ENCODE results near the gene BEND6.
A peak's percentile ranks its signal among the peaks of the same experiment; 100 is the strongest.

Gene BEND6

DNA sequence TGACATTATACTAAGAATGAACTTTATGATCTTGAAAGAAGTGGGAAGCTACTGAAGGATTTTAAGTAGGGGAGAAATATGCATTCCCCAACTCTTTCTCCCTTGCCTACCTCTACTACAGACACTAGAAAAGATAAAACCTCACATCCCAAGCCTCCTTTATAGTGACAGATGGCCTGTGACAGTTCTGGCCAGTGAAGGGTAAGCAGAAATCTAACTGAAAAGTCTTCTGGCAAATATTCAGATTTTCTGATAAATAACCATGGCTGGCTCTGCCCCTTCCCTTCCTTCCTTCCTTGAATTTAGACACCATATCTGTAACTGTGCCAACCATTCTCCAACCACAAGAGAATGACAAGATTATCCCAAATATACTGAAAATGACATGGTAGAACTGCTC is 10.2 kb upstream of the BEND6 start:
- no peak for DNase-seq

DNA sequence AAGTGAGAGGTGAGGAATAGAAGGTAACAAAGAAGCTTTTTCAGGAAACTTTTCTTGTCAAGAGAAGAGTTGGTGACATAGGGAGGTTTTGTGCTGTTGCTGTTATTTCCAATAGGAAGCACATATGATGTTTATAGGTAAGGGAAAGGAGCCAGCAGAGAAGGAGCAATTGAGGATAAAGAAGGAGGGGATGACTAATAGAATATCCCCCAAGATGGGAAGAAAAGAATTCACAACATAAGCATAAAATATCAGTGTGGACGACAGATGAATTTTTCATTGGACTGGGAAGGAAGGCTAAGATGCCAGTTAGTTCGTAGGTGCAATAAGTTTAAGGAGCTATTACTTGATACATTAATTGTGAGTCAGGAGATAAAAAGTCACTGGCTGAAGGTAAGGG is 8.5 kb upstream of the BEND6 start:
- DNase-seq: no peak

DNA sequence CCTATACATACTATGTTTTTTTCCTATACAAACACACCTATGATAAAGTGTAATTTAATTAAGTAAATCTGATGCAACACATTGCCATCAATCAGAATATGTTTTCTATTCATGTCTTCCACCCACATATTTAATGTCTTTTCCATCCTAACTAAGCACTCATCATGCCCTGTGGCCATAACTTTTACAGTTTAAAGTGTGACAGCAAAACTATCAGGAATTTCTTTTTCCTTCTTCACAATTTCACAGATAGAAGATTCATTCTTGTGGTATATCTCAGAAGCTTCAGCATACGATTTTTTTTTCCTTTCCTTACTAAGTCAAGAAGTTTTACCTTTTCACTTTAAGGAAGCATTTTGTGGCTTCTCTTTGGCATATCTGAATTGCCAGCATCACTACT is 7.0 kb upstream of the BEND6 start:
- DNase-seq: no peak

- DNase-seq: no peak
Observed at GRCh38 chr6:56949265-56949664, 5.6 kb upstream of the BEND6 start.

- DNase-seq: no peak
Observed at GRCh38 chr6:56949925-56950495, 4.9 kb upstream of the BEND6 start.

DNA sequence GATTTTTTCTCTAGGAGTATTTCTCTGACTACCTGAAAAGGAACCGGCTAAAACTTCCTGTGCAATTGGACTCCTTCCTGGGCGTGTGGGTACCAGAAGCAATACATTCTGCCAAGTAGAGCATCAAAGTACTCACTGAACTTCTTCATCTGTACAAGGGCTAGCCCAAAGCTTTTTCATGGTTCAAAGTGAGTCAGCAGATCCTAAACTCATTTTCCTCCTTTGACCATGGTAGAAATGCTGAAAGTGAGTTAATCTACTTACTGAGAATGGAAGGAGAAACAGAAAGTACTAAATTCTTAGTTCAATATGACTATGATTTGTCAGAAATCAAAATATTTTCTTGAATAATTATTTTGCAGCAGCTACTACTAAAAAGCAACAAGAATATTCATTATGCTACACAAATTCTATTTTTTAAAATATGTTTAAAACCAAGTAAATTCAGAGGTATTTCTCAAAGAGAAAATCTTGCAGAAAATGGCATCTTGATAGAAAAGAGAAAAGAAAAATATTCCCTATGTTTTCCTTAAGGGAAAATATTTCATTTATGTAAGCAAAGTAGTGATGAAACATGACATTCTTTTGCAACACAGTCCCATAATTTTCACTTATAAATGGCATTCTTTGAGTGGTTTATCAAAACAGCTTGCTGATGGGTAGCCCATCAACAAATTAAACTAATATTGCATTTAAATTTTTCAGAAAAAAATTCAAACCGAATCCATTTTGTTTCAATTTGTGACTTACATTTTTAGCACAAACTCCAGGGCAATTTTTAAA is 3.7 kb upstream of the BEND6 start:
- no peak for DNase-seq

GRCh38 chr6:56953597-56954402 is 1.1 kb upstream of the BEND6 start:
- DNase-seq: no peak

GRCh38 chr6:56955171-56956155 is 556 bp downstream of the BEND6 start:
- DNase-seq: peak; percentile 22

- no peak for DNase-seq
Observed at GRCh38 chr6:56956491-56956890, 1.6 kb downstream of the BEND6 start.

DNA sequence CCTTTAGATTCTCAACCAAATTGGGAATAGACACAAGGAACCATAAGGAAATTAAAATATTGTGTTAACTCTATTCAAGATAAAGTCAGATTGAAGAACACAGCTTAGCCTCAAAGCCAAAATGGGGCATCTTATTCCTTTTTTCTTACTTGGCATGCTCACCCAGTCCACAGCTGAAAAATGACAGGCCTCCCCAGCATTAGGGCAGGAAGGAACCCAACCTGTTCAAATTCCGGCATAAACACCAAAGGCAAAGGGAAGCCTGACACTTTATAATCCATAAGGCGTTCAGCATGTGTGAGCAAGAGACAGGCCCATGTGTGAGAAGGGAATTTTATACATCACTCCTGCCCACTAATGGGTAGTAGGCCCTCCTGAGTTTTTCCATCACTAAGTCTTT is 2.9 kb downstream of the BEND6 start:
- no peak for DNase-seq

- DNase-seq: no peak
Observed at GRCh38 chr6:56958481-56958880, 3.6 kb downstream of the BEND6 start.

DNA sequence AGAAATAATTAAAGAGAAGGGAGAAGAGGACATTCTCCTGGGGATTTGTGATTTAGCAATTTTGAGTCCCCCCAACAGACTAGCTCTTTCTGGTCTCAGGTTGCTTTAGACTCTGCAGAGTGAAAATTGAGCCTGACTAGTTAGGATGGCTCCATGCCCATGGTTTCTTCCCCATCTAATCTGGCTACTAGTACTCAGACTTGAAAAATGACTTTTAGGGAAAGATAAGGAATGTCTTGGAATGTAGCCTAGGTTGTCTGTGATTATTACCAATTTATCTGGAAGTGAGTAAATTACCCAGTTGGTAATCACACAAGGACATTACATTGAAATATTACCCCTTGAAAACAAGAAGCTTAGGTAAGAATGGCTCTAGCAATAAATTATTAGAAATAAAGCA is 4.2 kb downstream of the BEND6 start:
- DNase-seq: no peak

DNA sequence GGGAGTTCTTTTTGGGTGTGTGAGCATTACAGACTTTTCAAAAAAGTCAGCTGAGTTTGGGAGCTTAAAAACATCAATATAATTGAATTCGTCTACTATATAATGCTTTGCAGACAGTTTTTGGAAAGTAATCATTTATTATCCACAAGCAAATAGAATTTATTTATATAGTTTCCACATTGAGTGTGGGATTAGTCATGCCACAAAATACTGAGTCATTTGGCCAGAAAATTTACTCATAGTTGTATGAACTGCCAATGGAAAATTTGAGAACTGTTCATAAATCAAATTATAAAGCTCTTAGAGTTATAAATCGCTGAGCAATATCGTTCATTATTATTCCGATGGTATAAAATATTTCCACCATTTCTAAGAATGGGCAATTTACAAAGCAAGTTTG is 5.0 kb downstream of the BEND6 start:
- no peak for DNase-seq

GRCh38 chr6:56961151-56961550 is 6.2 kb downstream of the BEND6 start:
- no peak for DNase-seq

DNA sequence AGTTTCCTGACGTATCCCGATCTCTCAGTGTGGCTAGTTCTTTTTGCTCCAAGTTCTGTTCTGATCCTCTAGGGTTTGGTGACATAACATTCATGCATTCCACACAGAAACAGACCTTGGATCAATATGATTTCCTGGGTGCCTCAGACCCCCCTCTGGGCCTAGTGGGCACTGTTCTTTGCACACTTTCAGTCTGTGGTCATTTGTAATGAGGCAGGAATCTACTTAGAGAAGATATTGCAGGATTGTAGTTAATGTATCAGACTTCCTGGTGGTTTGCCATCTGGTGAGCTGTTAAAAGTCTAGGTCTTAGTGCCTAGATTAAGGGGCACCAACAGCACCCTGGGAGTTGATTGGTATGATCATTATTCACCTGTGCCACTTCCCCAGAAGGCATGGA is 7.5 kb downstream of the BEND6 start:
- DNase-seq: no peak

DNA sequence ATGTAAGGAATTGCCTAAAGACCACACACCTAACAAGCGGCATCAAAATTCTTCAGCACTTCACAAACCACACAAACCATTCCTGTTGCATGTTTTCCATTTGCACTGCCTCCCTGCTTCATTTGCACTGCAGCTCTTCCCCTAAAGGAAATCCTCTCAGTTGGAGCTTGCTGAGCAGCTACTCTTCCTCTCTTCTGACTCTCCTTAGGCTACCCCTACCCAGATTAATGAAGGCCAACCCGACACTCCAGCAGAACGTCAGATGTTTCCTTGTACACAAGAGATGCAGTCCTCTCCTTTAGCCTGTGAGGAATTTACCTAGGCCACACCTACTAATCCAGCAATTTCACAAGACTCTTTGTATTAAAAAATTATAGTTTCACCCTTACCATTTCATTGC is 8.1 kb downstream of the BEND6 start:
- no peak for DNase-seq

GRCh38 chr6:56963793-56964192 is 8.9 kb downstream of the BEND6 start:
- DNase-seq: no peak

DNA sequence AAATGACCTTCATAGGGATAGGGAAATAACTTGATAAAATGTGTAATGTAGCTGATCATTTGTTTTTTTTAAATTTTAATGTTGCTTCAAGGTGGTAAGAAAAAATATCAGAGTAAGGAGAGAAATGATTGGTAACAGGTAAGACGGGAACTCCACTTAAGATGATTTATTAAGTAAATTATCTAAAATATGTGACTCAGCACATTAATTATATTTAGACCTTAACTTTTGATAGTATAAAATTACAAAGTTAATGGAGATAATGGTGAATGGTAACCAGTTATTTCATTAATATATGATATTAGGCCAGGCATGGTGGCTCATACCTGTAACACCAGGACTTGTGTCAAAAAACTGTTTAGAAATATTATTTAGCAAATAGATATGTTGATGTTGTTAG is 10.2 kb downstream of the BEND6 start:
- DNase-seq: no peak

GRCh38 chr6:56970849-56971248 is 15.9 kb downstream of the BEND6 start:
- no peak for DNase-seq

DNA sequence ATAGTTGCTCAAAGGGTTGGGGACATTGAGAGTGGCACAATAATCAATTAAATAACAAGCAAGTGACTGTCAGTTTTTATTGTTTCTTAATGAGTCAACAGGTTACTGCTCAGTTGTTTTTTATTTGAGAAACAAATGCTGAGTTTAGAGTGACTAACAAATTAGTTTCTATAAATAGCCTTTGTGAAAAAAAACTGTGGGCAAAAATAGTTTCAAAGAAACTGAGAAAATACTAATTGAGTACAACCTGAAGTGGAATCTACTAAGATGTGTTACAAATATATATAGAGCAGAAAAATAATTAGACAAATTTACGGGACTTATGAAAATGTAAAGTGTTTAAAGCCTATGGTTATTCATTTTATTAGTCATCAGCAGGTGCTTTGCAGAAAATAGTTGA is 22.3 kb downstream of the BEND6 start:
- no peak for DNase-seq

DNA sequence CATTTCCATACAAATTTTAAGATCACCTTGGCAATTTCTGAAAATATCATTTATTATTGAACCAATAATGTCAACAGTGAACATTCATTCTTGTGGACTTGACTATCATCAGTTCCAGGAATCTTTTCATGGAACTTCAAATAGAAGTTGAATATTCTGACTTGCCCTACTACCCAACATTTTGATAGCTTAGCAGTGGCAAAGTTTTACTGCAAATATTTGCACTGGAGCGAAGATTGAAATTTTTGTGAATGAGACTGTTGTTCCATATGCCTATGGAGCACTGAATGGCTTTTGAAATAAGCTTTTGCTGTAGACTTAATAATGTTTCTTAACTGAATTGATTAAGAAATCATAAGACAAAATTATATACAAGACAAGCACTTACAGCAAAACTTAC is 23.6 kb downstream of the BEND6 start:
- DNase-seq: no peak

DNA sequence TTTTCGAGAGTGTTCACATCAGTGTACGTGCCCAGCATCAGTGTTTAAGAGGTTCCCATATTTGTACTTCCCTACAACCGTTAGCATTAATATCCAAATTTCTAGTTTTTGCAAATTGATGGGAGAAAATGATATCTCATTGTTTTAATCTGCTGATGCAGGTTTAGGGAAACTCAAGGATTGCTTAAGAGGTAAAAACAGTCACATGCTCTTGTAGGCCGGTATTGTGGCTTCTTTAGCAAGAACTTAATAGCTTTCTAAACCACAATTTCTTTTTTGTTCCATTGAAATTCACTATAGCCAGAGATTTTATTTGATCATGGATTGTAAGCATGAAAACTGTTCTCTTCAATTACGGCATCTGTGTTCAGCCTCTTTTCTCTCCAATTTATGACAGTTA is 29.5 kb downstream of the BEND6 start:
- DNase-seq: no peak

DNA sequence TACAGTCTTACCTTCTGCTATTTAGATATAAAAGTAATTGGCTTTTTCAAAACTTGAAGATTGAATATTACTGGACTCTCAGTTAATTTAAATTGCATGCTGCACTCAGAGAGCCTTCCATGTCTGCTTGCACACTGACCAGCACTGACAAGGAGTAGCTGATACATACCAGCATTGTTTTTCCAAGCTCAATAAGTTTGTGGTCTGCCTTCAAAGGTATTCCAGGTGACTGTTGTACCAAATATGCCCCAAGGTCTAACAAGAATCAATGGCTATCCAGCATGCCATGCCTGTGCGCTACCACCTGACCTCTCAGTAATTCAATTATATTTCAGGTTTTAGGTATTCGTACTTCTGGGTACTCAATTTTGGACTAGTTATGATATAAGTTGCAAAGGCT is 30.0 kb downstream of the BEND6 start:
- DNase-seq: no peak
